Esophagus muscularis mucosa (tissue), 4 donors: ENCODE measurements around the gene TBC1D22A. TPM values are rescaled to one million over a fixed set of nuclear protein-coding genes. Genes with fewer than 3 reads are reported as not detected.

Experiments
- DNase-seq: peaks from one replicate; pipeline ENCODE4 v3.0.0-alpha.2; 2017; ENCODE audit errors: extremely low spot score
- H3K27ac ChIP-seq, 4 donors: fragments of 200-600 bp; sonication (generic); replicated peaks in 1 of 4; 1 replicate in 3 of 4; 2 replicates in 1 of 4; pipeline ENCODE4 v1.5.1; 2016 to 2019; ENCODE audit warnings: mild to moderate bottlenecking in 1 of 4
- H3K27me3 ChIP-seq, 4 donors: fragments of 200-600 bp; sonication (generic); one replicate each; pipeline versions ENCODE4 v1.5.1 to v1.6.0; 2016 to 2019
- H3K36me3 ChIP-seq, 4 donors: fragments of 200-600 bp; sonication (generic); one replicate each; pipeline ENCODE4 v1.5.1; 2016 to 2019
- H3K4me1 ChIP-seq, 4 donors: fragments of 200-600 bp; sonication (generic); one replicate each; pipeline ENCODE4 v1.5.1; 2016 to 2019
- H3K4me3 ChIP-seq, 4 donors: fragments of 200-600 bp; sonication (generic); 1 replicate in 2 of 4; 2 replicates in 2 of 4; pipeline ENCODE4 v1.5.1; 2016 to 2019; ENCODE audit warnings: mild to moderate bottlenecking in 4 of 4, moderate library complexity in 1 of 4
- H3K9me3 ChIP-seq, 4 donors: fragments of 200-600 bp; sonication (generic); 1 replicate in 3 of 4; 2 replicates in 1 of 4; pipeline ENCODE4 v1.5.1; 2016 to 2019
- CTCF ChIP-seq, 3 experiments: fragments of 200-600 bp in 2 of 3; fragments of 450-650 bp in 1 of 3; sonication (generic) in 2 of 3; IDR thresholded peaks; one replicate each; pipeline ENCODE4 v1.5.1; 2017 to 2019; ENCODE audit warnings: antibody characterized with exemption in 3 of 3, mild to moderate bottlenecking in 2 of 3, moderate library complexity in 1 of 3
- EP300 ChIP-seq: sonication (generic); formaldehyde crosslinking; IDR thresholded peaks from one replicate; pipeline ENCODE4 v1.6.1; 2017; ENCODE audit warnings: antibody characterized with exemption
- POLR2A ChIP-seq: fragments of 450-650 bp; IDR thresholded peaks from one replicate; pipeline ENCODE4 v1.6.1; 2017; ENCODE audit warnings: antibody characterized with exemption, moderate library complexity, mild to moderate bottlenecking, low read depth
- POLR2AphosphoS5 ChIP-seq, 2 donors: sonication (generic); formaldehyde crosslinking; IDR thresholded peaks; one replicate each; pipeline ENCODE4 v1.6.1; 2017; ENCODE audit warnings: antibody characterized with exemption in 2 of 2
- WGBS: methylation state at CpG from one replicate; pipeline ENCODE4 v1.1.5; 2018; 5-methylcytosine and 5-hydroxymethylcytosine counted together
- intact Hi-C: fragments of 100-400 bp; cut with DNase I; formaldehyde crosslinking; loops from one replicate; pipeline ENCODE4 v1.15.1; 2023
- total RNA-seq, 4 donors: library from RNA; depleted of rRNA; stranded (reverse); fragments of >200 nt; gene quantifications; one replicate each; pipeline versions ENCODE4 v1.1.0 to v1.2.1, GENCODE V29; 2016

Gene TBC1D22A
- total RNA-seq, 4 donors from 2014 or later = 15.2 to 20.7 (median 18.8) TPM

- Histone ChIP-seq H3K4me1 (no peaks in the 10 kb centered on the region), H3K27me3 (no peaks in the 10 kb centered on the region), H3K36me3 (peaks cover 0 to 18% (median 12%) of the 10 kb centered on the region in 4 donors), H3K4me3 (no peak overlapping the region), H3K9me3 (no peaks in the 10 kb centered on the region), H3K27ac (no peak overlapping the region)
- intact Hi-C loops = no loop called here
- TF ChIP-seq POLR2A (no peak), CTCF (IDR thresholded peaks at IDR 0.05) (no peak), POLR2AphosphoS5 (IDR thresholded peaks at IDR 0.05) (no peak), EP300 (no peak)
- no peak for DNase-seq
- 100% methylated on average over 5 of the region's 5 CpGs for WGBS
Observed at GRCh38 chr22:47055073-47055355, 292.6 kb downstream of the TBC1D22A start.

GRCh38 chr22:47055461-47055860 is 293.0 kb downstream of the TBC1D22A start:
- 98% methylated on average over 4 of the region's 4 CpGs for WGBS
- TF ChIP-seq CTCF (IDR thresholded peaks at IDR 0.05) = no peak
- TF ChIP-seq POLR2A = no peak
- no peak for TF ChIP-seq POLR2AphosphoS5 (IDR thresholded peaks at IDR 0.05)
- TF ChIP-seq EP300 = no peak

GRCh38 chr22:47055921-47056320 is 293.5 kb downstream of the TBC1D22A start:
- Histone ChIP-seq H3K36me3 (peaks cover 0 to 24% (median 18%) of the 10 kb centered on the region in 4 donors), H3K4me3 (no peak overlapping the region), H3K27ac (no peak overlapping the region), H3K9me3 (no peaks in the 10 kb centered on the region), H3K4me1 (no peaks in the 10 kb centered on the region), H3K27me3 (no peaks in the 10 kb centered on the region)
- DNase-seq = no peak
- intact Hi-C loops = no loop called here
- 91% methylated on average over 14 of the region's 15 CpGs for WGBS
- TF ChIP-seq POLR2A = no peak
- TF ChIP-seq POLR2AphosphoS5 (IDR thresholded peaks at IDR 0.05) = no peak
- TF ChIP-seq EP300 = no peak
- TF ChIP-seq CTCF (IDR thresholded peaks at IDR 0.05) = no peak

More at GRCh38 chr22:47055461-47055860, 293.0 kb downstream of the TBC1D22A start:
- no peaks in the 10 kb centered on the region for H3K27me3 ChIP-seq
- intact Hi-C loops = no loop called here
- DNase-seq = no peak
- no peaks in the 10 kb centered on the region for H3K9me3 ChIP-seq
- no peaks in the 10 kb centered on the region for H3K4me1 ChIP-seq
- H3K36me3 ChIP-seq = peaks cover 0 to 19% (median 13%) of the 10 kb centered on the region in 4 donors
- H3K27ac ChIP-seq = no peak overlapping the region
- H3K4me3 ChIP-seq = no peak overlapping the region

- no peaks in the 10 kb centered on the region for H3K27me3 ChIP-seq
- no peaks in the 10 kb centered on the region for H3K4me1 ChIP-seq
Observed at GRCh38 chr22:47056361-47056760, 293.9 kb downstream of the TBC1D22A start.

More at GRCh38 chr22:47056361-47056760, 293.9 kb downstream of the TBC1D22A start:
- peaks cover 0 to 28% (median 22%) of the 10 kb centered on the region in 4 donors for H3K36me3 ChIP-seq
- WGBS = 95% methylated on average over 9 of the region's 9 CpGs
- TF ChIP-seq POLR2A (no peak), POLR2AphosphoS5 (IDR thresholded peaks at IDR 0.05) (no peak), CTCF (IDR thresholded peaks at IDR 0.05) (no peak), EP300 (no peak)
- DNase-seq = no peak
- intact Hi-C loops = no loop called here
- H3K27ac ChIP-seq = no peak overlapping the region
- no peaks in the 10 kb centered on the region for H3K9me3 ChIP-seq
- H3K4me3 ChIP-seq = no peak overlapping the region
